ENCODE measurements around the gene ATP5MC2.
A peak's percentile ranks its signal among the peaks of the same experiment; 100 is the strongest.

DNA sequence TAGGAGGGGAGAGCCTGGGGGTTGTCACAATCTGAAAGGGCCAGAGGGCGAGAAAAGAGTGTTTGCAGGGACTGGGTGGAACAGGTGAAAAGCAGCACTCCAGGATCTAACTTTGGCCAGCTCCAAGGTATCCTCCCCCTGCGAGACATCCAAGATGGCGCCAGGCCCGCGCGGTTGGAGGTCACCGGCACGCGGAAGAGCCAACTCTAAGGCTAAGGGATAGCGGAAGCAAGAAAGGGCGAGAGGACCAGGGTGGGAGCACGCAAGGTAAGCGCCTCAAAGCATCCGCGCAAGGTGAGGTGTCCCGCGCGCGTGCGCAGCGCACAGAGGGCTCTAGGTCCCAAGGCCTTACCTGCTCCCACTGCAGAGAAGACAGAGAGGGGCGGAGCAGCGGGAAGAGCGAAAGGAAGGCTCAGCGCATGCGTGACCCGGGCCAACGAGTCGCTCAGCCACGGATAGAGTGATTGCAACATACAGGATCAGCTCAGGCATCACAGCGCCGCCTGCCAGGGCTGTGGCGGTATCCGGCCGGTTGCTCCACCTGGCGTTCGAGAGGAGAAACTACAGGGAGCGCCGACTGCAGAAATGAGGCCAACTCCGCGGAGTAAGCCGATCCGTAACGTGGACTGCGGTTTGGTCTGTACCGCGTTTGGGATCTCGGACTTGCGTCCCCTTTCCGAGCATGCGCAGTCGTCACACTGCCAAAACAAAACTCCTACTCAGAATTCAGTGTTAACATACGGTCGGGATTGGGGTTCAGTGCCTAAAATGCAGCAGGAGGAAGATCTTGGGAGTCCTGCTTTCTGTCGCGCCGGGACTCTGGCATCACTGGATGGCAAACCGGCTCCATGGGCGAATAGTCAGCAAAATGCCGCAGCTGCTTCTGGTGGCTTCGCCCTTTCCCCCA is at the start of gene ATP5MC2:
- TF ChIP-seq POLR2AphosphoS5 (IDR thresholded peaks at IDR 0.05; ENCODE audit: low read depth, low read length) (peak; percentile 97), POLR2A (IDR thresholded peaks at IDR 0.05; ENCODE audit: low read depth, low read length) (peak; percentile 96), TAF1 (IDR thresholded peaks at IDR 0.05; ENCODE audit: borderline replicate concordance, low read depth, low read length) (peak; percentile 97)

Measured in GM12892 (cell line).